GM21515 (cell line): ENCODE data around the gene NGEF.
"Not testable (repeated sequence)": the region's sequence is repeated elsewhere in the genome, so short reads cannot be mapped to it uniquely, and the experiment has no call there.

Experiments
- ATAC-seq: cut with Tn5 transposase; IDR thresholded peaks from one replicate; pipeline ENCODE4 v1.9.1; 2021; ENCODE audit not compliant: unreplicated experiment

The NGEF gene

GRCh38 chr2:233013027-233013461, at the start of gene NGEF:
Gene NGEF, minus strand, starts transcription at chr2:233013256. Its CDS starts 38,366 bp downstream, at chr2:232974890.
- ATAC-seq, result no peak

GRCh38 chr2:233062451-233062850, 49.4 kb upstream of the NGEF start:
- no peak for ATAC-seq

DNA sequence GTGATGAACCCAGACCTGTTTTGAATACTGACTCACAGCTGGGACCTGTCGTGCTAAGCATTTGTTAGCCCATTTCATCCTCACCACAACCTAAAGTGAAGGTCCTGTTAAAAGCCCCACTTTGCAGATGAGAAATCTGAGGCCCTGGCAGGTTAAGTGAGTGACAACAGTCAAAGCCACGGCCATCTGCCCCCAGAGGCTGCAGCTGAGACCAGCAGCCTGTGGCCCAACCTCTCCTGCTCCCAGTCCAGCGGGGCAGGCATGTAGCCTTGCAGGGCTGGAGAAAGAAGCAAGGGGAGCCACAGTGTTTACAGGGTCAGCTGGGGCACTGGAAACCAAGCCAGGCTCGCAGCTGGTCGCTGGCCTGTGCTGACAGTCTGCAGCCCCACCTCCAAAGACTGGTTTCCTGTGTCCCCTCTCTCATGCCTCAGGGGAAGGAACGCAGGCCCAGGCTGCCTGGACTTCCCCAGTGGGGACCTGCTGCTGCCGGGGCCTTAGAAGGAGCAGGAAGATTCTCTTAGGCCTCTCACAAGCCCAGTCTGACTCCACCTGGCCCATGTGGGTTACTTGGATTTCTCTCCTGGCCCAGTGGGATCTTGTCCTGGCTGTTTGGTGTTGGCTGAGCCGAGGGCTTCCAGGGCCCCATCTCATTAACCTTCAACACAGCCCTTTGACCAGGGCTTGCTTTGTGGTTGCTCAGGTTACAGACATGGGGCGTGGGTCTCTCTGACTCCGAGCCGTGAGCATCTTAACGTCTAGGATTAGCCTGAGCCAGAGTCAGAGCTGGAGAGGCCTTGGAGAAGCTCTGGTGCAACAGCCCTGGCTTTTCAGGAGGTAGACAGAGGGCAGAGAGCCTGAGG, 48.8 kb upstream of the NGEF start:
- ATAC-seq, result peak; percentile 23

GRCh38 chr2:233060980-233061590, 48.0 kb upstream of the NGEF start:
- no peak for ATAC-seq

- no peak for ATAC-seq
Observed at GRCh38 chr2:233060501-233060979, 47.5 kb upstream of the NGEF start.

- ATAC-seq, result peak; percentile 36
Observed at GRCh38 chr2:233059797-233060500, 46.9 kb upstream of the NGEF start, which contains the start of gene INPP5D. Gene INPP5D, plus strand, starts transcription at chr2:233060342. Its CDS starts 137 bp downstream, at chr2:233060479.

GRCh38 chr2:233059547-233059796, 46.4 kb upstream of the NGEF start:
- ATAC-seq, result no peak

- no peak for ATAC-seq
Observed at GRCh38 chr2:233058717-233059546, 45.9 kb upstream of the NGEF start.

- no peak for ATAC-seq
Observed at GRCh38 chr2:233056961-233057605, 44.0 kb upstream of the NGEF start.

DNA sequence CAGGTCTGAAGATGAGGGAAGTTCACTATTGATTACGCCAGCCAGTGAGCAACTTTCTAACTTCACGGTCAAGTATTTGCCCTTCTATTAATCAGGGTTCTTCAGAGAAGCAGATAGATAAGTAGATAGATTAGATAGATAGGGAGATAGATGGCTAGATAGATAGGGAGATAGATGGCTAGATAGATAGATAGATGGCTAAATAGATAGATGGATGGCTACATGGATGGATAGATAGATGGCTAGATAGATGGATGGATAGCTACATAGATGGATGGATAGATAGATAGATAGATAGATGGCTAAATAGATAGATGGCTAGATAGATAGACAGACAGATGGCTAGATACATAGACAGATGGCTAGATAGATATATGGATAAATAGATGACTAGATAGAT, 42.3 kb upstream of the NGEF start:
- ATAC-seq, result no peak

GRCh38 chr2:233053928-233054784, 41.1 kb upstream of the NGEF start:
- no peak for ATAC-seq

DNA sequence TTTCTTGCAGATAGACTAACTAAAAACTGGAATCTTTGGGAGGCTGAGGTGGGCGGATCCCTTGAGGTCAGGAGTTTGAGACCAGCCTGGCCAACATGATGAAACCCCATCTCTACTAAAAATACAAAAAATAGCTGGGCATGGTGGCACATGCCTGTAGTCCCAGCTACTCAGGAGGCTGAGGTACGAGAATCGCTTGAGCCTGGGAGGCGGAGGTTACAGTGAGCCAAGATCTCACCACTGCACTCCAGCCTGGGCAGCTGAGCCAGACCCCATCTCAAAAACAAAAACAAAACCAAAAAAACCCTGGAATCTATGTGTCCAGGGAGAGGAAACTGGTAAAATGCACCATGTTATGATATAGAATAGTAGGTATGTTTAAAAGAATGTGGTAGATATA, 39.5 kb upstream of the NGEF start:
- ATAC-seq, result not testable (repeated sequence)

GRCh38 chr2:233051241-233052149, 38.4 kb upstream of the NGEF start:
- ATAC-seq, result no peak

DNA sequence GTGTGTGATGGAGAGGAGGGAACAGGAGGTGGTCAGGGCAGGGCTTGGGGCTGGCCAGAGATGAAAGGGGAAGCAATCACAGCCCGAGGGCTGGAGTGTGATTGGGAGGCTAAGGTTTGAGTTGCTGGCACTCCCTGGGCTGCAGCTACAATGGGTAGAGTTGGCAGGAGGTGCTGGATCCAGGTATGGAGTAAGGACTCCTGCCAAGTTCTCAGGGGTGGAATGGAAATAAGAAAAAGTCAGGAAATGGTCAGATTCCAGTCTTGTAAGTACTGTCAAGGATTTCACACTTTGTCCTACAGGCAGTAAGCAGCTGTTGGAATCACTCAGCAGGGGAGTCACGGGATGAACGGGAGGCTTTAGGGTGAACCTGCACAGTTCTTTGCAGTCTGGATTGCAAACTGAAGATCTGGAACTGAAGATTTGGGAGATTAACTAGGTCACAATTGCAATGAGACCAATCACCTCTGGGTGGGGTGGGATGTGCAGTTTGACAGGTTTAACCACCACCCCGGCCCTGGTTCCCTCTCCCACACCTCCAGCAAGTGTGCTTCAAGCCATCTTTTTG, 36.2 kb upstream of the NGEF start:
- no peak for ATAC-seq

- ATAC-seq, result no peak
Observed at GRCh38 chr2:233048569-233049193, 35.6 kb upstream of the NGEF start.

GRCh38 chr2:233047667-233048066, 34.6 kb upstream of the NGEF start:
- ATAC-seq, result no peak

DNA sequence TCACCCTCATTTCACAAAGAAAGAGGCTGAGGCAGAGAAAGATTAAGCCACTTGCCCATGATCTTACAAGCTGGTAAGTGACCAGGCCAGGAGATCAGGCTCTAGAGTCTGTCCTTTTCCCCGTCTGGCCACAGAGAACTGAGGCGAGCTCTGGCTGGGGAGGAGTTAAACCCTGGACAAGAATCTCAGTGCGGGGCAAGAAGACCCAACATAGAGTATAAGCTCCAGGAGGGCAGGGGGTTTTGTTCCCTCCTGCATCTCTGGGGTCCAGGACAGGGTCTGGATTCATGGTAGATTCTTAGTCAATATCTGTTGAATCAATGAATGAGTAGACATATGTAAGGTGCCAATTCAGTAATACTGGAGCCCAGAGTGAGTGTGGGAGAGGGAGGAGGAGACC, 34.1 kb upstream of the NGEF start:
- no peak for ATAC-seq
